Mesothelial cell of epicardium (in vitro differentiated cells): ENCODE results near the gene SNED1. TPM values are rescaled to one million over a fixed set of nuclear protein-coding genes. Genes with fewer than 3 reads are reported as not detected.

Source experiments
- DNase-seq, 2 experiments: peaks; one replicate each; pipeline ENCODE4 v3.0.0; 2021; ENCODE audit warnings: low spot score in 2 of 2; ENCODE audit not compliant: unreplicated experiment in 2 of 2
- H3K27ac Mint-ChIP-seq: 2 replicates; pipeline ENCODE4 v1.8.0; 2021; ENCODE audit warnings: mixed read lengths
- H3K27me3 Mint-ChIP-seq: 2 replicates; pipeline ENCODE4 v1.8.0; 2021; ENCODE audit warnings: low read depth, mixed read lengths
- H3K36me3 Mint-ChIP-seq: 2 replicates; pipeline ENCODE4 v1.8.0; 2021; ENCODE audit warnings: mixed read lengths
- H3K4me1 Mint-ChIP-seq: 2 replicates; pipeline ENCODE4 v1.8.0; 2021; ENCODE audit warnings: mixed read lengths
- H3K4me3 Mint-ChIP-seq: 2 replicates; pipeline ENCODE4 v1.8.0; 2021; ENCODE audit warnings: mild to moderate bottlenecking, moderate library complexity, mixed read lengths
- H3K9me3 Mint-ChIP-seq: 2 replicates; pipeline ENCODE4 v1.8.0; 2021; ENCODE audit warnings: mixed read lengths
- total RNA-seq: library from RNA; stranded (reverse); gene quantifications from 3 replicates; pipeline ENCODE4 v1.2.1, GENCODE V29; 2021
- TF ChIP-seq, protein P1 (sequence below): fragments of 200-600 bp; sonication (generic); IDR thresholded peaks from one replicate; pipeline ENCODE4 v1.5.0; 2021; ENCODE audit warnings: antibody characterized with exemption; ENCODE audit not compliant: unreplicated experiment

The SNED1 gene
- total RNA-seq, 1 donor from 2014 or later, result 9.4 TPM

DNA sequence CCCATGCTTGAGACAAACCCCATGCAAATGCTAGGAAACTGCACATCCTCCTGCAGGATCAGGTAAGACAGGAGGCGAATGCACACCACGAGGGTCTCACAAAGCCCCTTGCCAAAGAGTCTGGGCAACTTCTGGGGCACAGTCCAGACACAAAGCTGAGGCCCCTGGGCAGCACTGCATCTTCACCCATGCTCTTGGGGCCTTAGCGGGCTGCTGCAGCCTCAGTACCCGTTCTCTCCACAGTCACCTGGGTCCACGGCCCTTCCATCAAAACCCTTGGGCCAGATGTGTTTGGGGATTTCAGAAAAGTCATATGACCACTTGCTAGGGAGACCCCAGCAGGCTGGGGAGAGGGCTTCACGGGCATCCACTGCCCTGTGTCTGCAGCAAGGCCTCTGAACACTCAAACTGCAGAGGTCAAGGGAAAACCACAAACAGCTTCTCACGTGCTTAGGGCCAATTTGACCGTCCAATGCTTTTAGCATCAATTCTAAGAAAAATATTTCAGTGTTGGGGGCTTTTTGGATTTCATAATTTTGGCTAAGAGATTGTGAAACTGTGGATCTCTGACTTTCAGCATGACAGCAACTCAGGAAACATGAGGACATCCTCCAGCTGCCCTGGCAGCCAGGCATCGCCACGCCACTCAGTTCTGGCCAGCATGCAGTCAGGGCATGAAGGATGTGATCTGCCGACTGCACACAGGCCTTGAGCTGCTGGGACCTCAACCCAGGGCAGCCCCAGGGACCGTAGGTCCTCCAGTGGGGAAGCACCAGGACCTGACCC lies 130.9 kb downstream of the SNED1 start:
- TF ChIP-seq, protein P1, sequence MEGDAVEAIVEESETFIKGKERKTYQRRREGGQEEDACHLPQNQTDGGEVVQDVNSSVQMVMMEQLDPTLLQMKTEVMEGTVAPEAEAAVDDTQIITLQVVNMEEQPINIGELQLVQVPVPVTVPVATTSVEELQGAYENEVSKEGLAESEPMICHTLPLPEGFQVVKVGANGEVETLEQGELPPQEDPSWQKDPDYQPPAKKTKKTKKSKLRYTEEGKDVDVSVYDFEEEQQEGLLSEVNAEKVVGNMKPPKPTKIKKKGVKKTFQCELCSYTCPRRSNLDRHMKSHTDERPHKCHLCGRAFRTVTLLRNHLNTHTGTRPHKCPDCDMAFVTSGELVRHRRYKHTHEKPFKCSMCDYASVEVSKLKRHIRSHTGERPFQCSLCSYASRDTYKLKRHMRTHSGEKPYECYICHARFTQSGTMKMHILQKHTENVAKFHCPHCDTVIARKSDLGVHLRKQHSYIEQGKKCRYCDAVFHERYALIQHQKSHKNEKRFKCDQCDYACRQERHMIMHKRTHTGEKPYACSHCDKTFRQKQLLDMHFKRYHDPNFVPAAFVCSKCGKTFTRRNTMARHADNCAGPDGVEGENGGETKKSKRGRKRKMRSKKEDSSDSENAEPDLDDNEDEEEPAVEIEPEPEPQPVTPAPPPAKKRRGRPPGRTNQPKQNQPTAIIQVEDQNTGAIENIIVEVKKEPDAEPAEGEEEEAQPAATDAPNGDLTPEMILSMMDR, result no peak
- H3K36me3 Mint-ChIP-seq, result peaks cover 5% of the 10 kb centered on the region
- H3K27me3 Mint-ChIP-seq, result no peaks in the 10 kb centered on the region
- no peak for DNase-seq
- H3K9me3 Mint-ChIP-seq, result no peaks in the 10 kb centered on the region
- H3K4me3 Mint-ChIP-seq, result no peak overlapping the region
- H3K27ac Mint-ChIP-seq, result no peak overlapping the region
- no peaks in the 10 kb centered on the region for H3K4me1 Mint-ChIP-seq

DNA sequence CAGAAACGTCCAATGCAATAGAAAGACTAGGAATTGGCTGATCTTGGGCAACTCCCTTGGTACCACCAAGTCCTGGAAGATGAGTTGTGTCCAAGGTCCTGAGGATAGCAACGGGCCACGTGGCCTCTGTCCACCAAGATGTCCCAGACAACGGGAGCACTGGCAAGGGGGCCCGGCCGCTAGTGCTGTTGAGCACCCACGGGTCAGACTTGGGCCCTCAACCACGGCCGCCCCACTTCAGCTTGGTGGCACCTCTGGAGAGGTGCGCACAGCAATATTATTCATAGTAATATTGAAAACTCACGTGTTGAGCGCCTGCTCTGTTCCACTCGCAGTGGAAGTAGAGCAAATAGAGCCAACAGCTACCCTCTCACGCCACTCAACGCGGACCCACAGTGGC lies 131.9 kb downstream of the SNED1 start:
- H3K27ac Mint-ChIP-seq, result no peak overlapping the region

DNA sequence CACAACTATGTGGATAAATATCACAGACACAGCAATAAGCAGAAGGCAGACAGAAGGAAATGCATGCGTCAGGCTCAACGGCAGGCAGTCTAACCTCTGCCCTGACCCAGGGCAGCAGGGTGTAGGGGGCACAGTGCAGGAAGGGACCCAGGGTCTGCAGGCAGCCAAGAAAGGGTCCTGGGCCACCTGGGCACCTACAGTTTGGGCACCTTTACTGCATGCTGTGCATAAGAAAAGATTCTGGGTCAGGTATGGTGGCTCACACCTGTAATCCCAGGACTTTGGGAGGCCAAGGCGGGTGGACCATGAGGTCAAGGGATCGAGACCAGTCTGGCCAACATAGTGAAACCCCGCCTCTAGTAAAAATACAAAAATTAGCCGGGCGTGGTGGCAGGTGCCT lies 133.1 kb downstream of the SNED1 start:
- H3K9me3 Mint-ChIP-seq, result no peaks in the 10 kb centered on the region
- H3K4me3 Mint-ChIP-seq, result no peak overlapping the region
- no peaks in the 10 kb centered on the region for H3K4me1 Mint-ChIP-seq
- TF ChIP-seq, protein P1, result no peak
- H3K27ac Mint-ChIP-seq, result no peak overlapping the region
- no peak for DNase-seq
- peaks cover 5% of the 10 kb centered on the region for H3K36me3 Mint-ChIP-seq
- H3K27me3 Mint-ChIP-seq, result no peaks in the 10 kb centered on the region

More for the DNA sequence above, 131.9 kb downstream of the SNED1 start:
- DNase-seq, result no peak
- Mint-ChIP-seq H3K9me3 (no peaks in the 10 kb centered on the region), H3K36me3 (peaks cover 5% of the 10 kb centered on the region), H3K4me1 (no peaks in the 10 kb centered on the region), H3K27me3 (no peaks in the 10 kb centered on the region), H3K4me3 (no peak overlapping the region)
- TF ChIP-seq, protein P1, result no peak

DNA sequence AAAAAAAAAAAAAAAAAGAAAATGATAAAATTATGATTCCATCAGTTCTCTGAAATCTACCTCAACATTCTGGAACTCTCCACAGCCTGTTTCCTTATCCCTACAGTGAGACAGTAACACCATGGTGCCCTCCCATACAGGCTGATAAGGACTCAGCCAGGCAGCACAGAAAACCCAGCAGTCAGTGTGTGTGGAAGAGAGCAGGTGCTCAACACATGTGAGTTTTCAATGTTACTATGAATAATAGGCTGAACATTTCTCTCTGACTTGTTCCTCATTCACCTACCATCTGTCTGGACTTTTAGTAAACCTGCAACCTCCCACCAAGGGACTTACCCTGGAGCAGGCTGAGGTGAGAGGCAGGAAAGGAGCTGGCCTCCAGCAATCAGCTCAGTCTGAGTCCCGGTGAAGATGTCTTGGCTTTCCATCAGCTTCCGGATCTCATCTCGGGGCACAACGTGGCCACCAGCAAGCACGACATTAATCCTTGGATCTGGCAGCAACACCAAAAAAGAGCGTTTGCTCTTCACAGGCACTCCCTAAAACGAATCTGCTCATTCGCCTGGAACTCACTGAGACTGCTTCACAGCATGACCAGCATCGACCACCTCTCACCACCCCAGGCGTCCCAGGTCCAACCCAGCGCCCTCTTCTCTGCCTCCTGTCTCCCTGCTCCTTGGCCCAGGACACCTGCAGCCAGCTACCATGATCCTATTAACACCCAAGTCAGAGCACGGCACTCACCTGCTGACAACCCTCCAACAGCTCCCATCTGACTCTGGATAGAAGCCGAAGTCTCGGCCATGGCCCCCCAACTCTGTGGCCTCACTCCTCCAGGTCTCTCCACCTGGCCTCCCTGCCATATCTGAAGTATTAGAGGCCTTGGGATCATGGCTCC lies 134.4 kb downstream of the SNED1 start:
- TF ChIP-seq, protein P1, result no peak
- H3K27me3 Mint-ChIP-seq, result no peaks in the 10 kb centered on the region
- H3K9me3 Mint-ChIP-seq, result no peaks in the 10 kb centered on the region
- no peak overlapping the region for H3K4me3 Mint-ChIP-seq
- no peaks in the 10 kb centered on the region for H3K4me1 Mint-ChIP-seq
- no peak for DNase-seq
- no peak overlapping the region for H3K27ac Mint-ChIP-seq
- peaks cover 6% of the 10 kb centered on the region for H3K36me3 Mint-ChIP-seq

DNA sequence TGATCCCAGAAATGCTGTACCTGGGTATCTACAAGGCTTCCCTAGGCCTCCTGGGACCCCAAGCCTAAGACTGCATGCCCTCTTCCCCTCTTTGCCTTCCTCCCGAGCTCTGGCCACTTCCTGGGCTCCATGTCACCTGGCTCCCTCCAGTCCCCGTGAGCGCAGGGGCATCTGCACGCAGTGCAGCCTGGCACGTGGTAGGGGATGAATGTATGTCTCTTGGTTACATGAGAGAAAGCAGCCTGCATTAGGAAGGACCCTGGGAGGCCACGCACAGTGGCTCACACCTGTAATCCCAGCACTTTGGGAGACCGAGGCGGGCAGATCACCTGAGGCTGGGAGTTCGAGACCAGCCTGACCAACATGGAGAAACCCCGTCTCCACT lies 135.0 kb downstream of the SNED1 start:
- TF ChIP-seq, protein P1, result no peak
- Mint-ChIP-seq H3K27ac (no peak overlapping the region), H3K27me3 (no peaks in the 10 kb centered on the region), H3K9me3 (no peaks in the 10 kb centered on the region), H3K4me1 (no peaks in the 10 kb centered on the region), H3K36me3 (peaks cover 9% of the 10 kb centered on the region), H3K4me3 (no peak overlapping the region)
- no peak for DNase-seq
